ENCODE data around the gene UBLCP1. TPM values are rescaled to one million over a fixed set of nuclear protein-coding genes. Genes with fewer than 3 reads are reported as not detected.

Gene UBLCP1
- total RNA-seq, 2 experiments from 2014 or later = 16.5 to 19.0 TPM

GRCh38 chr5:159322180-159322579, 59.1 kb downstream of the UBLCP1 start:
- intact Hi-C loops (cut with DNase I, micrococcal nuclease) = no loop called here
- ChIA-PET POLR2A (no interaction called here), CTCF (no interaction called here)
- H3K27ac Mint-ChIP-seq = no peak overlapping the region
- Histone ChIP-seq H3K4me1 (ENCODE audit: insufficient read depth, low read length) (no peaks in the 10 kb centered on the region), H3K4me3 (ENCODE audit: low read length) (no peak overlapping the region), H3K9me3 (ENCODE audit: control insufficient read depth in 1 of 2, insufficient read depth in 1 of 2, low read length in 2 of 2) (no peaks in the 10 kb centered on the region), H3K27me3 (ENCODE audit: control insufficient read depth in 1 of 2, insufficient read depth in 2 of 2, low read length in 2 of 2) (peaks cover 0 to under 1% of the 10 kb centered on the region in 2 experiments), H3K36me3 (ENCODE audit: insufficient read depth, low read length) (no peaks in the 10 kb centered on the region), H3K27ac (ENCODE audit: low read depth in 1 of 2, low read length in 2 of 2) (no peak overlapping the region)
- no peak overlapping the region for H3K4me3 Mint-ChIP-seq
- H3K9me3 Mint-ChIP-seq = no peaks in the 10 kb centered on the region
- TF ChIP-seq CTCF (IDR thresholded peaks at IDR 0.05) = no peak
- DNase-seq = no peak
- peaks cover 8% of the 10 kb centered on the region for H3K27me3 Mint-ChIP-seq
- H3K36me3 Mint-ChIP-seq (ENCODE audit: low read depth) = no peaks in the 10 kb centered on the region
- ATAC-seq (ENCODE audit: poor library complexity) = no peak
- H3K4me1 Mint-ChIP-seq (ENCODE audit: low read depth) = no peaks in the 10 kb centered on the region

GRCh38 chr5:159324102-159324755, 61.1 kb downstream of the UBLCP1 start:
- TF ChIP-seq CTCF (IDR thresholded peaks at IDR 0.05) = no peak
- H3K4me1 ChIP-seq (ENCODE audit: insufficient read depth, low read length) = no peaks in the 10 kb centered on the region
- POLR2A ChIA-PET = interaction anchor here (0.6 kb wide), 1 partner anchor 13 kb away, joined by 3 read pairs; no protein-coding TSS in a partner anchor
- CTCF ChIA-PET = interaction anchor here (0.8 kb wide), 1 partner anchor 61 kb away, joined by 3 read pairs; no protein-coding TSS in a partner anchor
- DNase-seq = no peak
- Mint-ChIP-seq H3K27ac (no peak overlapping the region), H3K36me3 (ENCODE audit: low read depth) (no peaks in the 10 kb centered on the region), H3K4me1 (ENCODE audit: low read depth) (no peaks in the 10 kb centered on the region), H3K9me3 (no peaks in the 10 kb centered on the region), H3K27me3 (peaks cover 8% of the 10 kb centered on the region), H3K4me3 (no peak overlapping the region)
- no peak overlapping the region for H3K27ac ChIP-seq (ENCODE audit: low read depth in 1 of 2, low read length in 2 of 2)
- H3K36me3 ChIP-seq (ENCODE audit: insufficient read depth, low read length) = no peaks in the 10 kb centered on the region
- ATAC-seq (ENCODE audit: poor library complexity) = no peak
- H3K27me3 ChIP-seq (ENCODE audit: control insufficient read depth in 1 of 2, insufficient read depth in 2 of 2, low read length in 2 of 2) = peaks cover 0 to 4% of the 10 kb centered on the region in 2 experiments
- H3K9me3 ChIP-seq (ENCODE audit: control insufficient read depth in 1 of 2, insufficient read depth in 1 of 2, low read length in 2 of 2) = no peaks in the 10 kb centered on the region
- intact Hi-C loops (cut with DNase I, micrococcal nuclease) = no loop called here
- no peak overlapping the region for H3K4me3 ChIP-seq (ENCODE audit: low read length)

- Mint-ChIP-seq H3K27ac (no peak overlapping the region), H3K9me3 (no peaks in the 10 kb centered on the region)
- POLR2A ChIA-PET = interaction anchor here (0.6 kb wide), 1 partner anchor 12 kb away, joined by 3 read pairs; no protein-coding TSS in a partner anchor
These were observed 61.9 kb downstream of the UBLCP1 start for GRCh38 chr5:159324986-159325385.

More at GRCh38 chr5:159324986-159325385, 61.9 kb downstream of the UBLCP1 start:
- Histone ChIP-seq H3K27ac (ENCODE audit: low read depth in 1 of 2, low read length in 2 of 2) (no peak overlapping the region), H3K4me1 (ENCODE audit: insufficient read depth, low read length) (no peaks in the 10 kb centered on the region), H3K36me3 (ENCODE audit: insufficient read depth, low read length) (no peaks in the 10 kb centered on the region), H3K4me3 (ENCODE audit: low read length) (no peak overlapping the region), H3K9me3 (ENCODE audit: control insufficient read depth in 1 of 2, insufficient read depth in 1 of 2, low read length in 2 of 2) (no peaks in the 10 kb centered on the region), H3K27me3 (ENCODE audit: control insufficient read depth in 1 of 2, insufficient read depth in 2 of 2, low read length in 2 of 2) (peaks cover 0 to 4% of the 10 kb centered on the region in 2 experiments)
- intact Hi-C loops (cut with DNase I, micrococcal nuclease) = no loop called here
- Mint-ChIP-seq H3K4me1 (ENCODE audit: low read depth) (no peaks in the 10 kb centered on the region), H3K27me3 (peaks cover 8% of the 10 kb centered on the region), H3K36me3 (ENCODE audit: low read depth) (no peaks in the 10 kb centered on the region), H3K4me3 (no peak overlapping the region)
- DNase-seq (no peak), ATAC-seq (ENCODE audit: poor library complexity) (no peak)
- CTCF ChIA-PET = interaction anchor here (0.8 kb wide), 1 partner anchor 60 kb away, joined by 3 read pairs; no protein-coding TSS in a partner anchor
- TF ChIP-seq CTCF (IDR thresholded peaks at IDR 0.05) = no peak

All from CD4-positive, alpha-beta T cell (primary cell).